Endothelial cell of umbilical vein (primary cell): ENCODE results near the gene TUFT1. TPM values are rescaled to one million over a fixed set of nuclear protein-coding genes. Genes with fewer than 3 reads are reported as not detected.

Experiments used
- BruUV-seq: library from RNA; stranded (reverse); fragments of 400-500 nt; replicated peaks from 2 replicates; lab custom pipeline; 2021; lab: Mats Ljungman, UMichigan
- CTCF ChIA-PET: fragments of 300-600, 350-600 bp; sonication (Branson Sonifier 250); formaldehyde crosslinking; loops from one replicate; lab custom pipeline; 2021; ENCODE audit warnings: antibody characterized with exemption, inconsistent platforms; lab: Charles Lee
- POLR2A ChIA-PET: fragments of 300-600, 350-600 bp; sonication (Branson Sonifier 250); formaldehyde crosslinking; loops from one replicate; lab custom pipeline; 2021; ENCODE audit warnings: antibody characterized with exemption, inconsistent platforms; lab: Charles Lee
- DNase-seq: peaks from one replicate; pipeline ENCODE4 v3.0.0-alpha.2; 2011; ENCODE audit warnings: low read depth, low spot score
- FAIRE-seq: peaks from 2 replicates; lab custom pipeline; 2011; peaks lifted over from hg19 to GRCh38; lab: Jason Lieb, UNC
- H2AFZ ChIP-seq: 2 replicates; pipeline ENCODE4 v1.6.0; 2012; ENCODE audit warnings: low read depth, low read length, control low read depth, inconsistent platforms
- H3K27ac ChIP-seq: 2 replicates; pipeline ENCODE4 v1.5.1; 2011; ENCODE audit warnings: low read depth, mild to moderate bottlenecking, control low read depth, low read length, moderate library complexity; ENCODE audit not compliant: insufficient read depth
- H3K27me3 ChIP-seq, 2 experiments: 2 replicates each; pipeline versions ENCODE4 v1.6.0 to v1.6.1; 2011; ENCODE audit warnings: low read length in 2 of 2, mixed read lengths in 1 of 2; ENCODE audit not compliant: control insufficient read depth in 2 of 2, insufficient read depth in 2 of 2
- H3K36me3 ChIP-seq, 2 experiments: 2 replicates in 1 of 2; 3 replicates in 1 of 2; pipeline ENCODE4 v1.5.1; 2011; ENCODE audit warnings: low read length in 2 of 2, mild to moderate bottlenecking in 1 of 2, moderate library complexity in 1 of 2; ENCODE audit not compliant: control insufficient read depth in 2 of 2, insufficient read depth in 2 of 2; ENCODE audit errors: extremely low read depth in 1 of 2
- H3K4me1 ChIP-seq: 3 replicates; pipeline ENCODE4 v1.5.1; 2011; ENCODE audit warnings: mild to moderate bottlenecking, low read length; ENCODE audit not compliant: control insufficient read depth, insufficient read depth; ENCODE audit errors: extremely low read depth
- H3K4me2 ChIP-seq: 2 replicates; pipeline ENCODE4 v1.6.1; 2011; ENCODE audit warnings: low read length, control low read depth, mixed read lengths; ENCODE audit not compliant: insufficient read depth
- H3K4me3 ChIP-seq, 3 experiments: fragments of 200-600 bp in 1 of 3; sonication (generic), shearing (Covaris generic) in 1 of 3; replicated peaks in 1 of 3; 2 replicates each; pipeline ENCODE4 v1.5.1; 2011 to 2016; ENCODE audit warnings: control low read depth in 3 of 3, low read length in 3 of 3, mild to moderate bottlenecking in 2 of 3, inconsistent platforms in 1 of 3, low read depth in 1 of 3, moderate library complexity in 1 of 3; ENCODE audit not compliant: insufficient read depth in 1 of 3
- H3K79me2 ChIP-seq: 2 replicates; pipeline ENCODE4 v1.6.0; 2012; ENCODE audit warnings: low read length, inconsistent platforms; ENCODE audit not compliant: control insufficient read depth, insufficient read depth
- H3K9ac ChIP-seq: replicated peaks from 2 replicates; pipeline ENCODE3; 2011; ENCODE audit warnings: low read length, control low read depth; ENCODE audit not compliant: insufficient read depth; ENCODE audit errors: extremely low read depth
- H3K9me1 ChIP-seq: replicated peaks from 3 replicates; pipeline ENCODE4 v1.6.0; 2011; ENCODE audit warnings: mild to moderate bottlenecking, low read length; ENCODE audit not compliant: control insufficient read depth, insufficient read depth; ENCODE audit errors: extremely low read depth
- H3K9me3 ChIP-seq: replicated peaks from 2 replicates; pipeline ENCODE4 v1.5.1; 2012; ENCODE audit warnings: low read length, inconsistent platforms; ENCODE audit not compliant: control insufficient read depth, insufficient read depth
- H4K20me1 ChIP-seq: replicated peaks from 2 replicates; pipeline ENCODE3; 2011; ENCODE audit warnings: mild to moderate bottlenecking, low read length; ENCODE audit not compliant: control insufficient read depth, insufficient read depth; ENCODE audit errors: extremely low read depth
- EZH2 ChIP-seq: IDR thresholded peaks from 2 replicates; pipeline ENCODE4 v1.6.1; 2012; ENCODE audit warnings: borderline replicate concordance, low read depth, mild to moderate bottlenecking, moderate library complexity, low read length, inconsistent platforms; ENCODE audit not compliant: severe bottlenecking
- FOS ChIP-seq: IDR thresholded peaks from 2 replicates; pipeline ENCODE4 v1.6.1; 2011; ENCODE audit warnings: mild to moderate bottlenecking, low read length, moderate library complexity, borderline replicate concordance; ENCODE audit not compliant: insufficient read depth
- GATA2 ChIP-seq: IDR thresholded peaks from 2 replicates; pipeline ENCODE4 v1.7.0; 2011; ENCODE audit warnings: low read depth, mild to moderate bottlenecking, moderate library complexity, mixed read lengths, low read length; ENCODE audit not compliant: insufficient read length, insufficient read depth
- JUN ChIP-seq: IDR thresholded peaks from 2 replicates; pipeline ENCODE4 v1.6.1; 2011; ENCODE audit warnings: borderline replicate concordance, low read depth; ENCODE audit not compliant: insufficient read length, insufficient read depth
- MYC ChIP-seq: IDR thresholded peaks from one replicate; pipeline ENCODE4 v1.6.1; 2011; ENCODE audit warnings: mild to moderate bottlenecking, low read depth, low read length
- POLR2A ChIP-seq: IDR thresholded peaks from 2 replicates; pipeline ENCODE4 v1.6.1; 2012; ENCODE audit warnings: low read depth, mild to moderate bottlenecking, control low read depth, low read length
- POLR2AphosphoS5 ChIP-seq: IDR thresholded peaks from 2 replicates; pipeline ENCODE4 v1.6.1; 2012; ENCODE audit warnings: low read depth, mild to moderate bottlenecking, control low read depth, low read length, moderate library complexity; ENCODE audit not compliant: insufficient read depth
- dilution Hi-C: fragments of 300-500 bp; cut with MboI; formaldehyde crosslinking; loops from one replicate; pipeline ENCODE4 v1.15.0; 2019; ENCODE audit warnings: low sequenced_read_pairs; ENCODE audit not compliant: extremely low pct_ligation_motif_present
- intact Hi-C: fragments of 100-400 bp; cut with micrococcal nuclease; formaldehyde crosslinking; loops from one replicate; pipeline ENCODE4 v1.10.0; 2022
- polyA plus RNA-seq, 4 experiments: library from polyadenylated mRNA; depleted of rRNA in 3 of 4; stranded (reverse) in 3 of 4; unstranded in 1 of 4; fragments of >200 nt; gene quantifications; 2 replicates each; pipeline versions ENCODE4 v1.2.1 to v1.2.3, GENCODE V29; 2011 to 2012; ENCODE audit warnings: missing spikeins in 1 of 4
- total RNA-seq: library from RNA; stranded (reverse); gene quantifications from 2 replicates; pipeline ENCODE4 v1.2.3, GENCODE V29; 2021
- TF ChIP-seq, protein P1 (sequence below): IDR thresholded peaks from 2 replicates; pipeline ENCODE4 v1.6.1; 2011; ENCODE audit not compliant: insufficient read depth, insufficient read length
- TF ChIP-seq, protein P2 (sequence below), 2 donors: IDR thresholded peaks; 1 replicate in 1 of 2; 2 replicates in 1 of 2; pipeline ENCODE4 v1.5.1; 2011; ENCODE audit warnings: low read length in 2 of 2, mild to moderate bottlenecking in 2 of 2, moderate library complexity in 2 of 2, control low read depth in 1 of 2, inconsistent platforms in 1 of 2, low read depth in 1 of 2; ENCODE audit not compliant: insufficient read depth in 1 of 2; ENCODE audit errors: extremely low read depth in 1 of 2

Gene TUFT1
- total and polyA plus RNA-seq, 2 donors (not counting 3 experiments of a cell fraction or from before 2014, with no cell fraction given): 4.3 to 5.1 TPM

DNA sequence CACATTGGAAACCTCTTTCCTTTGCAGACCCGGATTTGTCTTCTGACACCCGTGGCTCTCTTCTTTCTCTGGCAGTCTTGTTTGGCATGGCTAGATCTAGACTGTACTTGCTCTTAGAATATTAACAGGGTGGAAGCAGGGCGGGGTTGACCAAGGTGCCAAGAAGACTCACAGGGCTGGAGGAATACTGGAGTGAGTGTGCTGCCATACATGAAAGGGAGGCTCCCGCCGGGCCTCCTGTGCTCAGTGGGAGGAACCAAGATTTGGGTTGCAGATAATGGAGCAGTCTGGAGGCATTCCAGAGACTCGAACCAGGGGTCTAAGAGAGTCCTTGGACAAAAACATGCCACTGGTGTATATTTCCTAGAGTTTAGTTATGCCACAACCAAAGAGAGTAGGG, 44.2 kb downstream of the TUFT1 start:
- Histone ChIP-seq H3K9ac (no peak overlapping the region), H3K4me2 (no peak overlapping the region), H3K4me1 (no peaks in the 10 kb centered on the region), H3K36me3 (no peaks in the 10 kb centered on the region), H4K20me1 (no peaks in the 10 kb centered on the region), H2AFZ (no peak overlapping the region), H3K9me1 (no peaks in the 10 kb centered on the region), H3K27ac (no peak overlapping the region), H3K27me3 (no peaks in the 10 kb centered on the region), H3K9me3 (no peaks in the 10 kb centered on the region), H3K79me2 (no peaks in the 10 kb centered on the region), H3K4me3 (no peak overlapping the region)
- FAIRE-seq: no peak
- no TSS peak for BruUV-seq
- no peak for DNase-seq
- TF ChIP-seq JUN (no peak), EZH2 (no peak), POLR2AphosphoS5 (no peak), GATA2 (no peak), POLR2A (no peak), MYC (no peak), FOS (no peak)
- TF ChIP-seq, protein P1, sequence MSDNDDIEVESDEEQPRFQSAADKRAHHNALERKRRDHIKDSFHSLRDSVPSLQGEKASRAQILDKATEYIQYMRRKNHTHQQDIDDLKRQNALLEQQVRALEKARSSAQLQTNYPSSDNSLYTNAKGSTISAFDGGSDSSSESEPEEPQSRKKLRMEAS: no peak
- TF ChIP-seq, protein P2, sequence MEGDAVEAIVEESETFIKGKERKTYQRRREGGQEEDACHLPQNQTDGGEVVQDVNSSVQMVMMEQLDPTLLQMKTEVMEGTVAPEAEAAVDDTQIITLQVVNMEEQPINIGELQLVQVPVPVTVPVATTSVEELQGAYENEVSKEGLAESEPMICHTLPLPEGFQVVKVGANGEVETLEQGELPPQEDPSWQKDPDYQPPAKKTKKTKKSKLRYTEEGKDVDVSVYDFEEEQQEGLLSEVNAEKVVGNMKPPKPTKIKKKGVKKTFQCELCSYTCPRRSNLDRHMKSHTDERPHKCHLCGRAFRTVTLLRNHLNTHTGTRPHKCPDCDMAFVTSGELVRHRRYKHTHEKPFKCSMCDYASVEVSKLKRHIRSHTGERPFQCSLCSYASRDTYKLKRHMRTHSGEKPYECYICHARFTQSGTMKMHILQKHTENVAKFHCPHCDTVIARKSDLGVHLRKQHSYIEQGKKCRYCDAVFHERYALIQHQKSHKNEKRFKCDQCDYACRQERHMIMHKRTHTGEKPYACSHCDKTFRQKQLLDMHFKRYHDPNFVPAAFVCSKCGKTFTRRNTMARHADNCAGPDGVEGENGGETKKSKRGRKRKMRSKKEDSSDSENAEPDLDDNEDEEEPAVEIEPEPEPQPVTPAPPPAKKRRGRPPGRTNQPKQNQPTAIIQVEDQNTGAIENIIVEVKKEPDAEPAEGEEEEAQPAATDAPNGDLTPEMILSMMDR (IDR thresholded peaks at IDR 0.05; ENCODE audit: extremely low read depth in 1 of 2, insufficient read depth in 1 of 2, low read depth in 1 of 2, low read length in 2 of 2): no peak
- dilution Hi-C loops (no loop called here), intact Hi-C loops (no loop called here)
- ChIA-PET POLR2A (no interaction called here), CTCF (no interaction called here)
